ENCODE results near the gene EYA4.

GRCh38 chr6:133254552-133255228, 13.5 kb downstream of the EYA4 start:
- TF ChIP-seq ZNF416 (CRISPR knock-in tag; IDR thresholded peaks at IDR 0.05) = no peak
- TF ChIP-seq CTCF (IDR thresholded peaks at IDR 0.05) = no peak
- no peak for TF ChIP-seq ATF3 (CRISPR knock-in tag; conservative IDR thresholded peaks at IDR 0.05)
- no peak for TF ChIP-seq ZNF396 (CRISPR knock-in tag; IDR thresholded peaks at IDR 0.05; ENCODE audit: borderline replicate concordance)
- TF ChIP-seq CREB1 (CRISPR knock-in tag; IDR thresholded peaks at IDR 0.05) = no peak
- no peak for TF ChIP-seq E2F5 (CRISPR knock-in tag; IDR thresholded peaks at IDR 0.05)
- no peak for TF ChIP-seq ESRRA (CRISPR knock-in tag; IDR thresholded peaks at IDR 0.05; ENCODE audit: borderline replicate concordance)
- TF ChIP-seq ELF4 (CRISPR knock-in tag; IDR thresholded peaks at IDR 0.05; ENCODE audit: low read depth) = no peak
- no peak for TF ChIP-seq HMGXB4 (CRISPR knock-in tag; IDR thresholded peaks at IDR 0.05)
- TF ChIP-seq USF1 (CRISPR knock-in tag; IDR thresholded peaks at IDR 0.05) = no peak
- no peak for TF ChIP-seq ATF1 (CRISPR knock-in tag; IDR thresholded peaks at IDR 0.05)
